GM23338 (cell line): ENCODE data around the gene MTRFR. TPM values are rescaled to one million over a fixed set of nuclear protein-coding genes. Genes with fewer than 3 reads are reported as not detected.

ENCODE experiments used
- ATAC-seq: fragments of 200-7000 bp; cut with Tn5 transposase; 3 replicates; pipeline ENCODE4 v1.9.1; 2020
- DNase-seq: peaks from one replicate; pipeline ENCODE4 v3.0.0-alpha.2; 2015; ENCODE audit warnings: low spot score
- H2AFZ ChIP-seq: fragments of 200-600 bp; sonication (generic); 2 replicates; pipeline ENCODE4 v1.8.0; 2016; ENCODE audit warnings: antibody characterized with exemption, mild to moderate bottlenecking, moderate library complexity
- H3F3A ChIP-seq: fragments of 200-600 bp; sonication (generic); replicated peaks from 2 replicates; pipeline ENCODE4 v1.8.0; 2017; ENCODE audit warnings: antibody characterized with exemption, mixed run types, low read depth
- H3K27ac ChIP-seq: fragments of 200-600 bp; sonication (generic); 2 replicates; pipeline ENCODE4 v1.6.1; 2016; ENCODE audit warnings: low read depth
- H3K27me3 ChIP-seq: fragments of 200-600 bp; sonication (generic); 2 replicates; pipeline ENCODE4 v1.8.0; 2016; ENCODE audit warnings: mild to moderate bottlenecking, mixed run types, moderate library complexity; ENCODE audit not compliant: insufficient read depth
- H3K36me3 ChIP-seq: fragments of 200-600 bp; sonication (generic); 2 replicates; pipeline ENCODE4 v1.8.0; 2016; ENCODE audit warnings: mild to moderate bottlenecking; ENCODE audit not compliant: insufficient read depth
- H3K4me1 ChIP-seq: fragments of 200-600 bp; sonication (generic); 2 replicates; pipeline ENCODE4 v1.8.0; 2016; ENCODE audit warnings: mild to moderate bottlenecking, moderate library complexity; ENCODE audit not compliant: insufficient read depth
- H3K4me2 ChIP-seq: fragments of 200-600 bp; sonication (generic); 2 replicates; pipeline ENCODE4 v1.7.1; 2017; ENCODE audit warnings: mixed run types
- H3K4me3 ChIP-seq: fragments of 200-600 bp; sonication (generic); 2 replicates; pipeline ENCODE4 v1.6.1; 2016; ENCODE audit warnings: mixed run types
- H3K79me2 ChIP-seq: fragments of 200-600 bp; sonication (generic); replicated peaks from 2 replicates; pipeline ENCODE4 v1.8.0; 2017; ENCODE audit warnings: mild to moderate bottlenecking; ENCODE audit not compliant: insufficient read depth
- H3K9me2 ChIP-seq: fragments of 200-600 bp; sonication (generic); 2 replicates; pipeline ENCODE4 v1.8.0; 2017; ENCODE audit not compliant: insufficient read depth
- H4K20me1 ChIP-seq: fragments of 200-600 bp; sonication (generic); replicated peaks from 2 replicates; pipeline ENCODE4 v1.8.0; 2017; ENCODE audit warnings: mild to moderate bottlenecking; ENCODE audit not compliant: insufficient read depth
- H3K27ac Mint-ChIP-seq: 2 replicates; pipeline ENCODE4 v1.8.0; 2020; ENCODE audit warnings: inconsistent platforms, mild to moderate bottlenecking, moderate library complexity, mixed read lengths
- H3K27me3 Mint-ChIP-seq: 3 replicates; pipeline ENCODE4 v1.8.0; 2022; ENCODE audit warnings: low read depth, mild to moderate bottlenecking, moderate library complexity, mixed read lengths, inconsistent platforms; ENCODE audit not compliant: insufficient read depth, poor library complexity
- H3K36me3 Mint-ChIP-seq: 3 replicates; pipeline ENCODE4 v1.8.0; 2021; ENCODE audit warnings: low read depth, mild to moderate bottlenecking, inconsistent platforms, moderate library complexity, mixed read lengths
- H3K4me1 Mint-ChIP-seq: 3 replicates; pipeline ENCODE4 v1.8.0; 2020; ENCODE audit warnings: mild to moderate bottlenecking, inconsistent platforms, mixed read lengths
- H3K4me3 Mint-ChIP-seq: 3 replicates; pipeline ENCODE4 v1.8.0; 2021; ENCODE audit warnings: moderate library complexity, mild to moderate bottlenecking, inconsistent platforms, mixed read lengths
- H3K9me3 Mint-ChIP-seq: 3 replicates; pipeline ENCODE4 v1.8.0; 2020; ENCODE audit warnings: moderate library complexity, mild to moderate bottlenecking, inconsistent platforms, mixed read lengths
- CREB1 ChIP-seq: fragments of 250-450 bp; sonication (Bioruptor Pico); IDR thresholded peaks from 2 replicates; pipeline ENCODE4 v1.5.0; 2020; ENCODE audit warnings: low read depth, mild to moderate bottlenecking, moderate library complexity
- ETS1 ChIP-seq: IDR thresholded peaks from 2 replicates; pipeline ENCODE4 v1.6.1; 2016; ENCODE audit warnings: antibody characterized with exemption
- EZH2 ChIP-seq: fragments of 200-600 bp; sonication (generic); IDR thresholded peaks from one replicate; pipeline ENCODE4 v1.8.0; 2017; ENCODE audit warnings: antibody characterized with exemption, mild to moderate bottlenecking, low read depth; ENCODE audit not compliant: unreplicated experiment
- EZH2phosphoT487 ChIP-seq: fragments of 200-600 bp; sonication (generic); IDR thresholded peaks from one replicate; pipeline ENCODE4 v1.8.1; 2018; ENCODE audit warnings: antibody characterized with exemption; ENCODE audit not compliant: unreplicated experiment
- JUNB ChIP-seq: IDR thresholded peaks from one replicate; pipeline ENCODE4 v1.6.1; 2016; ENCODE audit warnings: antibody characterized with exemption; ENCODE audit not compliant: unreplicated experiment
- NANOG ChIP-seq: IDR thresholded peaks from 2 replicates; pipeline ENCODE4 v1.6.1; 2016; ENCODE audit warnings: antibody characterized with exemption, borderline replicate concordance
- ZNF462 ChIP-seq: fragments of 250-450 bp; sonication (Bioruptor Pico); IDR thresholded peaks from 2 replicates; pipeline ENCODE4 v1.5.0; 2020; ENCODE audit warnings: mild to moderate bottlenecking, moderate library complexity
- polyA plus RNA-seq: library from polyadenylated mRNA; unstranded; fragments of >200 nt; fragmentation: Nextera tagmentation; extraction: Ambion mirVana; gene quantifications from 2 replicates; pipeline ENCODE4 v1.2.1, GENCODE V29; 2016
- total RNA-seq: library from RNA; depleted of rRNA; stranded (reverse); fragments of >200 nt; shearing (Covaris generic); gene quantifications from 2 replicates; pipeline ENCODE4 v1.2.3, GENCODE V29; 2014
- TF ChIP-seq, protein P1 (sequence below), 2 experiments: fragments of 200-600 bp in 1 of 2; sonication (generic) in 1 of 2; conservative IDR thresholded peaks; 2 replicates each; pipeline versions ENCODE4 v1.5.1 to v1.6.1; 2016 to 2017; ENCODE audit warnings: antibody characterized with exemption in 2 of 2, low read depth in 2 of 2, mild to moderate bottlenecking in 2 of 2, moderate library complexity in 1 of 2

The MTRFR gene
- total and polyA plus RNA-seq, 2 experiments from 2014 or later: 14.8 to 38.4 TPM

GRCh38 chr12:123268850-123269249 lies 35.6 kb downstream of the MTRFR start:
- no peaks in the 10 kb centered on the region for H3K36me3 ChIP-seq
- peak overlapping the region; percentile 91; the same call in 1 of the 2 replicates for H3K27ac ChIP-seq
- H3K79me2 ChIP-seq: peaks cover 54% of the 10 kb centered on the region
- 0 out of 2 replicates have a peak, but pooled peaks cover 10% of the 10 kb centered on the region for H3F3A ChIP-seq
- H3K27me3 ChIP-seq: no peaks in the 10 kb centered on the region
- 0 out of 3 replicates have a peak, but pooled peaks cover 4% of the 10 kb centered on the region for H3K9me3 Mint-ChIP-seq
- TF ChIP-seq JUNB: no peak
- TF ChIP-seq, protein P1, sequence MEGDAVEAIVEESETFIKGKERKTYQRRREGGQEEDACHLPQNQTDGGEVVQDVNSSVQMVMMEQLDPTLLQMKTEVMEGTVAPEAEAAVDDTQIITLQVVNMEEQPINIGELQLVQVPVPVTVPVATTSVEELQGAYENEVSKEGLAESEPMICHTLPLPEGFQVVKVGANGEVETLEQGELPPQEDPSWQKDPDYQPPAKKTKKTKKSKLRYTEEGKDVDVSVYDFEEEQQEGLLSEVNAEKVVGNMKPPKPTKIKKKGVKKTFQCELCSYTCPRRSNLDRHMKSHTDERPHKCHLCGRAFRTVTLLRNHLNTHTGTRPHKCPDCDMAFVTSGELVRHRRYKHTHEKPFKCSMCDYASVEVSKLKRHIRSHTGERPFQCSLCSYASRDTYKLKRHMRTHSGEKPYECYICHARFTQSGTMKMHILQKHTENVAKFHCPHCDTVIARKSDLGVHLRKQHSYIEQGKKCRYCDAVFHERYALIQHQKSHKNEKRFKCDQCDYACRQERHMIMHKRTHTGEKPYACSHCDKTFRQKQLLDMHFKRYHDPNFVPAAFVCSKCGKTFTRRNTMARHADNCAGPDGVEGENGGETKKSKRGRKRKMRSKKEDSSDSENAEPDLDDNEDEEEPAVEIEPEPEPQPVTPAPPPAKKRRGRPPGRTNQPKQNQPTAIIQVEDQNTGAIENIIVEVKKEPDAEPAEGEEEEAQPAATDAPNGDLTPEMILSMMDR (conservative IDR thresholded peaks at IDR 0.05; ENCODE audit: low read depth in 2 of 2): no peak
- no peak for TF ChIP-seq CREB1 (CRISPR knock-in tag)
- TF ChIP-seq NANOG: no peak
- TF ChIP-seq ZNF462 (CRISPR knock-in tag): no peak
- TF ChIP-seq ETS1: no peak
- no peak for TF ChIP-seq EZH2
- TF ChIP-seq EZH2phosphoT487: no peak
- H3K9me2 ChIP-seq: no peaks in the 10 kb centered on the region
- H3K36me3 Mint-ChIP-seq: peaks cover 36% of the 10 kb centered on the region
- H4K20me1 ChIP-seq: peaks cover 14% of the 10 kb centered on the region
- ATAC-seq (no peak), DNase-seq (no peak)
- peaks cover 42% of the 10 kb centered on the region for H3K4me1 Mint-ChIP-seq
- peaks cover 23% of the 10 kb centered on the region for H3K27me3 Mint-ChIP-seq
- peaks cover 18% of the 10 kb centered on the region for H3K4me1 ChIP-seq
- peak overlapping the region; percentile 92 for H3K27ac Mint-ChIP-seq
- peak overlapping the region; percentile 98 for H3K4me2 ChIP-seq
- H2AFZ ChIP-seq: no peak overlapping the region
- H3K4me3 ChIP-seq: peak overlapping the region; percentile 78
- peak overlapping the region; percentile 98 for H3K4me3 Mint-ChIP-seq
